HG02884 (cell line): Measurements from ENCODE around the gene SHC1.
A peak's percentile ranks its signal among the peaks of the same experiment; 100 is the strongest.

Source experiments
- ATAC-seq: cut with Tn5 transposase; IDR thresholded peaks from one replicate; pipeline ENCODE4 v1.9.1; 2021; ENCODE audit warnings: mild to moderate bottlenecking, moderate library complexity; ENCODE audit not compliant: unreplicated experiment

The SHC1 gene

GRCh38 chr1:154940651-154941194 is 29.8 kb downstream of the SHC1 start:
- no peak for ATAC-seq

- ATAC-seq, result no peak
Observed at GRCh38 chr1:154940213-154940560, 30.4 kb downstream of the SHC1 start.

GRCh38 chr1:154938604-154939399 is 31.7 kb downstream of the SHC1 start:
- ATAC-seq, result no peak

- no peak for ATAC-seq
Observed at GRCh38 chr1:154937988-154938386, 32.6 kb downstream of the SHC1 start.

GRCh38 chr1:154937085-154937987 is 33.2 kb downstream of the SHC1 start:
- ATAC-seq, result peak; percentile 56

GRCh38 chr1:154936555-154937084 is 33.9 kb downstream of the SHC1 start, which contains the start of gene PMVK:
TSS of gene PMVK (minus strand) at chr1:154936719. CDS start at chr1:154936685, 34 bp downstream.
- peak; percentile 62 for ATAC-seq

GRCh38 chr1:154935749-154936554 is 34.6 kb downstream of the SHC1 start:
- ATAC-seq, result no peak

- ATAC-seq, result no peak
Observed at GRCh38 chr1:154934358-154934948, 36.1 kb downstream of the SHC1 start.

- ATAC-seq, result no peak
Observed at GRCh38 chr1:154931940-154932487, 38.5 kb downstream of the SHC1 start.

GRCh38 chr1:154926201-154926600 is 44.3 kb downstream of the SHC1 start:
- no peak for ATAC-seq

- ATAC-seq, result no peak
Observed at GRCh38 chr1:154925335-154926170, 45.0 kb downstream of the SHC1 start.

- ATAC-seq, result no peak
Observed at GRCh38 chr1:154923695-154924094, 46.9 kb downstream of the SHC1 start.

- no peak for ATAC-seq
Observed at GRCh38 chr1:154913273-154913672, 57.3 kb downstream of the SHC1 start.

- no peak for ATAC-seq
Observed at GRCh38 chr1:154912755-154913154, 57.8 kb downstream of the SHC1 start.
